ENCODE measurements around the gene APPL2.
"Not testable (repeated sequence)": the region's sequence is repeated elsewhere in the genome, so short reads cannot be mapped to it uniquely, and the experiment has no call there.

Gene APPL2

DNA sequence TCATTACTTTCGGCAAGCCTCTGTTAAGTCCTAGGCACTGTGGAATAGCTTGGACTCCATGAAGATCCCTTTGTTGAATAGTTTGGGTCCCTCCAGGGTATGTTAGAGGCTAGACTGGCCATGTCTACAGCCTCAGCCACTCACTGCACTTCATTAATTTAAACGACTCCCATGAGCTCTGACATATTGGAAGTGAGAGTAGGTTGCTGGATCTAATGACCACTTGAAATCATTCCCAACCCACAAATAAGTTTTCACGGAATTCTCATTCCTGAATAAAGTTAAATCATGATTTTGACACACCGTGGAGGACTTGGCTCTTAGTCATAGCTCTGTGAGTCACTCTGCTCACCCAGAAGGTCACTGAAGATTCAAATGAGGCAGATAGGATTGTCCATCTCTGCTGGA lies 21.4 kb upstream of the APPL2 start:
- in situ Hi-C loops (cut with HindIII; ENCODE audit: low sequenced_read_pairs): no loop called here
- TF ChIP-seq, protein P1, sequence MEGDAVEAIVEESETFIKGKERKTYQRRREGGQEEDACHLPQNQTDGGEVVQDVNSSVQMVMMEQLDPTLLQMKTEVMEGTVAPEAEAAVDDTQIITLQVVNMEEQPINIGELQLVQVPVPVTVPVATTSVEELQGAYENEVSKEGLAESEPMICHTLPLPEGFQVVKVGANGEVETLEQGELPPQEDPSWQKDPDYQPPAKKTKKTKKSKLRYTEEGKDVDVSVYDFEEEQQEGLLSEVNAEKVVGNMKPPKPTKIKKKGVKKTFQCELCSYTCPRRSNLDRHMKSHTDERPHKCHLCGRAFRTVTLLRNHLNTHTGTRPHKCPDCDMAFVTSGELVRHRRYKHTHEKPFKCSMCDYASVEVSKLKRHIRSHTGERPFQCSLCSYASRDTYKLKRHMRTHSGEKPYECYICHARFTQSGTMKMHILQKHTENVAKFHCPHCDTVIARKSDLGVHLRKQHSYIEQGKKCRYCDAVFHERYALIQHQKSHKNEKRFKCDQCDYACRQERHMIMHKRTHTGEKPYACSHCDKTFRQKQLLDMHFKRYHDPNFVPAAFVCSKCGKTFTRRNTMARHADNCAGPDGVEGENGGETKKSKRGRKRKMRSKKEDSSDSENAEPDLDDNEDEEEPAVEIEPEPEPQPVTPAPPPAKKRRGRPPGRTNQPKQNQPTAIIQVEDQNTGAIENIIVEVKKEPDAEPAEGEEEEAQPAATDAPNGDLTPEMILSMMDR (IDR thresholded peaks at IDR 0.05; ENCODE audit: low read depth, low read length): no peak
- no peak overlapping the region for H3K4me3 ChIP-seq (ENCODE audit: low read depth, low read length)
- peak; percentile 87 for DNase-seq (ENCODE audit: low read depth, low spot score)

DNA sequence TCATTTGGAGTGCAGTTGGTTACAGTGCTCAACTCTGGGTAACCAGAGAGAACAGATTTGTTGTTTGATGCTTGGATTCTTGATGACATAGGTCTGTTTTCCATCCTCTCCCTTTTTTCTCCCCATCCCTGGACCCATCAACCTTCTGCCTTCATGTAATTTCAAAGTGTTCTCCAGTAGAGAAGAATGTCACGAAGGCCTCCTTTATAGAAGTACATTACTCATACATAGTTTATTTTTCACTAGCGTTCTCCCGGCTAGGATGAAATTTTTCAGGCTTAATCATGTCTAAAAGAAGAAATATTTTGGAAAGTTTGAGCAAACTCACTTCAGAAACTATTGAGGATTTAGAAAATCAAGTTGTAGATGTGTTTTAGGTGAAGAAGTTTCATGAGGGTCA lies 20.9 kb upstream of the APPL2 start:
- TF ChIP-seq, protein P1 (IDR thresholded peaks at IDR 0.05; ENCODE audit: low read depth, low read length): no peak
- in situ Hi-C loops (cut with HindIII; ENCODE audit: low sequenced_read_pairs): no loop called here

DNA sequence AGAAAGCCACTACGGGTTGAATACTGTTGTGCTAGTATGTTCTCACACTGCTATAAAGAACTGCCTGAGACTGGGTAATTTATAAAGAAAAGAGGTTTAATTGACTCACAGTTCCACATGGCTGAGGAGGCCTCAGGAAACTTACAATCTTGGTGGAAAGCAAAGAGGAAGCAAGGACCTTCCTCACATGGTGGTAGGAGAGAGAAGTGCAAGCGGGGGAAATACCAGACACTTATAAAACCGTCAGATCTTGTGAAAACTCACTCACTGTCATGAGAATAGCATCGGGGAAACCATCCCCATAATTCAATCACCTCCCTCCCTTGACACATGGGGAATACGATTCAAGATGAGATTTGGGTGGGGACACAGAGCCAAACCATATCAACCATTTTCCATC lies 20.5 kb upstream of the APPL2 start:
- DNase-seq (ENCODE audit: low read depth, low spot score); in situ Hi-C loops (cut with HindIII; ENCODE audit: low sequenced_read_pairs); H3K4me3 ChIP-seq (ENCODE audit: low read depth, low read length): not testable (repeated sequence)

More for the DNA sequence above, 20.9 kb upstream of the APPL2 start:
- DNase-seq (ENCODE audit: low read depth, low spot score): peak; percentile 83
- H3K4me3 ChIP-seq (ENCODE audit: low read depth, low read length): no peak overlapping the region

DNA sequence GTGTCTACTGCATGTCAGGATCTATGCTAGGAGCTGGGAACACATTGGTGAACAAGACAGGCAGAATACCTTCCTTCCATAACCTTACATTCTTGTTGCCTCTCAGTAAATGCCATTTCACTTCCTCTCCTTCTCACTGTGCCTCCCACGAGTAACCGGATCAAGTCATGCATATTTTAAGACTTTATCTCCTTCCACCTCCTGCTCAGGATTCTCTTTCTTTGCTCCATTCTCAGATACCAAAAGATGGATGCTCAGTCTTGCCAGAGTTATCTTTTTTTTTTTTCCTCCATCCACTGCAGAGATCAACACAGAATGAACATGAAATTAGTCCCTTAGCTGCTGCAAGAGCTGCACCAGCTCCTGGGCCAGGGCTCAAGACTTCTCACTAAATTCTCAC lies 20.0 kb upstream of the APPL2 start:
- no peak for DNase-seq (ENCODE audit: low read depth, low spot score)
- TF ChIP-seq, protein P1 (IDR thresholded peaks at IDR 0.05; ENCODE audit: low read depth, low read length): no peak
- in situ Hi-C loops (cut with HindIII; ENCODE audit: low sequenced_read_pairs): no loop called here
- H3K4me3 ChIP-seq (ENCODE audit: low read depth, low read length): no peak overlapping the region

DNA sequence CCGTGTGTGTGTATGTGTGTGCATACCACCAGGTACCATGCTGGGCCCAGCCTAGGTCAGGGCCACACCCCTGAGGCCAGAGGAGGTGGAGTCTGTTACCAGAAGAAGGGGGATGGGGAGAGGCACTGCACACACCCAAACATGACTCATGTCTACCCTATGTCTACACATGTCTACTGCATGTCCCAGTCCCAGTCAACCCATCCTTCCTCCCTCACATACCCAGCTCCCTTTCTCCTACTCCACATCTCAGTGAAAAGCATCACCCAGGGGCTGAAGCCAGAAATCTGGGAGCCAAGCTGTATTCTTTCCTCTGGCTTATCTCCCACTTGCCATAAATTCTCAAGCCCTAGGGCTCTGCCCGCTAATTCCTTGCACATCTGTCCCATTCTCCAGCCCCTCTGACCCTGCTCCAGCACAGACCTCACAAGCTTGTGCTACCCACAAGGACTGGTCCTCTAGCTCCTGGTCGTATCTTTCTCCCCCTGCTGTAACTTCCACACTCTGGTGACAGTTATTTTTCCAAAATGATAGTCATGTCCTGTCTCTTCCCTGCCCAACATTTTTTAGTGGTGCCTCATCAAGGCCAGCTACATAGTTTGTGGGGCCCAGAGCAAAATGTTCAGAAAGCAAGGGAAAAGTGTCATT lies 18.0 kb upstream of the APPL2 start:
- in situ Hi-C loops (cut with HindIII; ENCODE audit: low sequenced_read_pairs): no loop called here
- peak; percentile 68 for DNase-seq (ENCODE audit: low read depth, low spot score)
- H3K4me3 ChIP-seq (ENCODE audit: low read depth, low read length): no peak overlapping the region

DNA sequence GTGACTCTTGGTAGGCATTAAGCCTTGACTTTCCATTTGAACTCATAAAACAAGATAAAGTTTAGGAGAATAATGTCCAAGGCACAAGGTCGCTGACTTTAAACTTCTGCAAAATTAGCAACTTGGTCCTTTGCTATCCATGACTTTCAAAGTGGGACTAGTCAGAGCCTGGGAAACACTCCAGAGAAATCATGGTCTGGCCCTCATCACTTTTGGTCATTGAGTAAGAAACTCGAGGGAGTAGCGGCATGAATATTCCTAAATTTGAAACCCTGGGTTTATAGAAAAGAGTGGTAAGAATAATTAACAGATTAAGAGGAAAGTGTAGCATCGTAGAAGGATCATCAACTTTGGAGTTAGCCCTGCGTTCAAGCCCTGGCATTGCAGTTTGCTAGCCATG lies 16.9 kb upstream of the APPL2 start:
- no peak for DNase-seq (ENCODE audit: low read depth, low spot score)
- H3K4me3 ChIP-seq (ENCODE audit: low read depth, low read length): no peak overlapping the region
- TF ChIP-seq, protein P1 (IDR thresholded peaks at IDR 0.05; ENCODE audit: low read depth, low read length): no peak
- in situ Hi-C loops (cut with HindIII; ENCODE audit: low sequenced_read_pairs): no loop called here

More for the DNA sequence above, 18.0 kb upstream of the APPL2 start:
- TF ChIP-seq, protein P1 (IDR thresholded peaks at IDR 0.05; ENCODE audit: low read depth, low read length): no peak

DNA sequence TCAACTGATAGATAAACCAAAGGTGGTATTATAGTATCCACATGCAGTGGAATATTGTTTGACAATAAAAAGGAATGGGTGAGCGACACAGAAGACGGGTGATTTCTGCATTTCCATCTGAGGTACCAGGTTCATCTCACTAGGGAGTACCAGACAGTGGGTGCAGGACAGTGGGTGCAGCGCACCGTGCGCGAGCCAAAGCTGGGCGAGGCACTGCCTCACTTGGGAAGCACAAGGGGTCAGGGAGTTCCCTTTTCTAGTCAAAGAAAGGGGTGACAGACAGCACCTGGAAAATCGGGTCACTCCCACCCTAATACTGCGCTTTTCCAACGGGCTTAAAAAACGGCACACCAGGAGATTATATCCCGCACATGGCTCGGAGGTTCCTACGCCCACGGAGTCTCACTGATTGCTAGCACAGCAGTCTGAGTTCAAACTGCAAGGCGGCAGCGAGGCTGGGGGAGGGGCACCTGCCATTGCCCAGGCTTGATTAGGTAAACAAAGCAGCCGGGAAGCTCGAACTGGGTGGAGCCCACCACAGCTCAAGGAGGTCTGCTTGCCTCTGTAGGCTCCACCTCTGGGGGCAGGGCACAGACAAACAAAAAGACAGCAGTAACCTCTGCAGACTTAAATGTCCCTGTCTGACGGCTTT lies 9.9 kb upstream of the APPL2 start:
- H3K4me3 ChIP-seq (ENCODE audit: low read depth, low read length); DNase-seq (ENCODE audit: low read depth, low spot score); in situ Hi-C loops (cut with HindIII; ENCODE audit: low sequenced_read_pairs): not testable (repeated sequence)
